HEK293 (cell line): ENCODE measurements around the gene CREB3L1.

Experiments used
- ATF2 ChIP-seq: fragments of 450-650 bp; formaldehyde crosslinking; IDR thresholded peaks from 2 replicates; pipeline ENCODE4 v1.5.1; 2016; ENCODE audit warnings: missing biosample characterization, missing genetic modification characterization, low read depth
- CTCF ChIP-seq: fragments of 450-650 bp; formaldehyde crosslinking; IDR thresholded peaks from 2 replicates; pipeline ENCODE4 v1.5.1; 2016; ENCODE audit warnings: missing biosample characterization, missing genetic modification characterization
- ZBTB49 ChIP-seq: fragments of 450-650 bp; formaldehyde crosslinking; IDR thresholded peaks from 2 replicates; pipeline ENCODE4 v1.5.1; 2016; ENCODE audit warnings: missing biosample characterization, missing genetic modification characterization, low read depth
- ZNF174 ChIP-seq: fragments of 450-650 bp; formaldehyde crosslinking; IDR thresholded peaks from 2 replicates; pipeline ENCODE4 v1.5.0; 2017; ENCODE audit warnings: missing biosample characterization, mild to moderate bottlenecking, missing genetic modification characterization
- ZNF239 ChIP-seq: fragments of 450-650 bp; formaldehyde crosslinking; IDR thresholded peaks from 2 replicates; pipeline ENCODE4 v1.5.1; 2016; ENCODE audit warnings: missing biosample characterization, missing genetic modification characterization
- ZNF324 ChIP-seq: fragments of 450-650 bp; formaldehyde crosslinking; IDR thresholded peaks from 2 replicates; pipeline ENCODE4 v1.5.1; 2016; ENCODE audit warnings: missing biosample characterization, missing genetic modification characterization
- ZNF555 ChIP-seq: fragments of 450-650 bp; formaldehyde crosslinking; conservative IDR thresholded peaks from 2 replicates; pipeline ENCODE4 v1.5.1; 2017; ENCODE audit warnings: missing biosample characterization, mild to moderate bottlenecking, missing genetic modification characterization, inconsistent platforms
- ZNF670 ChIP-seq: fragments of 450-650 bp; formaldehyde crosslinking; IDR thresholded peaks from 2 replicates; pipeline ENCODE4 v1.5.1; 2016; ENCODE audit warnings: missing biosample characterization, missing genetic modification characterization, low read depth
- ZSCAN4 ChIP-seq: fragments of 450-650 bp; formaldehyde crosslinking; IDR thresholded peaks from 2 replicates; pipeline ENCODE4 v1.5.1; 2017; ENCODE audit warnings: missing biosample characterization, missing genetic modification characterization

- TF ChIP-seq ZSCAN4 (no peak), CTCF (tag by site-specific recombination) (no peak), ZNF239 (tag by site-specific recombination) (no peak), ATF2 (tag by site-specific recombination) (no peak), ZNF555 (no peak), ZNF670 (tag by site-specific recombination) (no peak), ZBTB49 (tag by site-specific recombination) (no peak), ZNF174 (no peak), ZNF324 (tag by site-specific recombination) (no peak)
Observed at GRCh38 chr11:46307785-46308341, 30.4 kb downstream of the CREB3L1 start.
